Liver (tissue), 9 donors: ENCODE results near the gene PRKAR1B. TPM values are rescaled to one million over a fixed set of nuclear protein-coding genes. Genes with fewer than 3 reads are reported as not detected.

ENCODE experiments used
- DNase-seq: peaks from one replicate; pipeline ENCODE4 v3.0.0-alpha.2; 2017; ENCODE audit warnings: low spot score
- H3K27ac ChIP-seq, 2 donors: one replicate each; pipeline ENCODE4 v1.7.0; 2013; ENCODE audit warnings: inconsistent platforms in 2 of 2, low read length in 2 of 2, control low read depth in 1 of 2, low read depth in 1 of 2, mild to moderate bottlenecking in 1 of 2
- H3K27me3 ChIP-seq, 4 donors: one replicate each; pipeline versions ENCODE4 v1.6.1 to v1.7.0; 2013; ENCODE audit warnings: low read length in 3 of 4, inconsistent platforms in 1 of 4, mild to moderate bottlenecking in 1 of 4, moderate library complexity in 1 of 4; ENCODE audit not compliant: control insufficient read depth in 4 of 4, insufficient read depth in 4 of 4
- H3K36me3 ChIP-seq, 4 donors: one replicate each; pipeline versions ENCODE4 v1.6.1 to v1.7.0; 2013; ENCODE audit warnings: low read length in 3 of 4, mild to moderate bottlenecking in 3 of 4, low read depth in 1 of 4, moderate library complexity in 1 of 4; ENCODE audit not compliant: control insufficient read depth in 4 of 4, insufficient read depth in 3 of 4
- H3K4me1 ChIP-seq, 4 donors: one replicate each; pipeline versions ENCODE4 v1.6.1 to v1.7.0; 2013; ENCODE audit warnings: low read length in 3 of 4, mild to moderate bottlenecking in 3 of 4, moderate library complexity in 1 of 4; ENCODE audit not compliant: control insufficient read depth in 4 of 4, insufficient read depth in 4 of 4
- H3K4me3 ChIP-seq, 3 donors: one replicate each; pipeline versions ENCODE4 v1.6.1 to v1.7.0; 2013; ENCODE audit warnings: low read length in 3 of 3, control low read depth in 1 of 3, low read depth in 1 of 3, mild to moderate bottlenecking in 1 of 3
- H3K9ac ChIP-seq, 2 donors: one replicate each; pipeline ENCODE4 v1.7.0; 2013; ENCODE audit warnings: low read length in 2 of 2, mild to moderate bottlenecking in 2 of 2, moderate library complexity in 2 of 2, control low read depth in 1 of 2, low read depth in 1 of 2
- H3K9me3 ChIP-seq, 4 donors: one replicate each; pipeline versions ENCODE4 v1.6.1 to v1.7.0; 2013; ENCODE audit warnings: low read length in 3 of 4; ENCODE audit not compliant: control insufficient read depth in 4 of 4
- EGR1 ChIP-seq, 2 donors: IDR thresholded peaks; 2 replicates each; pipeline ENCODE4 v1.6.1; 2016 to 2018; ENCODE audit warnings: antibody characterized with exemption in 2 of 2, low read depth in 2 of 2
- FOXA1 ChIP-seq: IDR thresholded peaks from 2 replicates; pipeline ENCODE4 v1.6.1; 2016; ENCODE audit warnings: antibody characterized with exemption
- GABPA ChIP-seq, 2 donors: IDR thresholded peaks in 1 of 2; conservative IDR thresholded peaks in 1 of 2; 2 replicates each; pipeline ENCODE4 v1.6.1; 2016; ENCODE audit warnings: antibody characterized with exemption in 2 of 2, mild to moderate bottlenecking in 1 of 2, moderate library complexity in 1 of 2
- HNF4G ChIP-seq: IDR thresholded peaks from 2 replicates; pipeline ENCODE4 v1.6.1; 2016; ENCODE audit warnings: antibody characterized with exemption
- JUND ChIP-seq, 2 donors: IDR thresholded peaks; 2 replicates each; pipeline ENCODE4 v1.6.1; 2016; ENCODE audit warnings: antibody characterized with exemption in 2 of 2
- RAD21 ChIP-seq, 2 donors: IDR thresholded peaks; 2 replicates each; pipeline ENCODE4 v1.6.1; 2016; ENCODE audit warnings: antibody characterized with exemption in 2 of 2, mild to moderate bottlenecking in 2 of 2
- RXRA ChIP-seq, 2 donors: IDR thresholded peaks; 2 replicates each; pipeline ENCODE4 v1.6.1; 2017 to 2018; ENCODE audit warnings: antibody characterized with exemption in 2 of 2, mild to moderate bottlenecking in 1 of 2
- SP1 ChIP-seq: IDR thresholded peaks from 2 replicates; pipeline ENCODE4 v1.6.1; 2018; ENCODE audit warnings: antibody characterized with exemption, mild to moderate bottlenecking
- TAF1 ChIP-seq: conservative IDR thresholded peaks from 2 replicates; pipeline ENCODE4 v1.6.1; 2016; ENCODE audit warnings: antibody characterized with exemption, mild to moderate bottlenecking
- YY1 ChIP-seq: IDR thresholded peaks from 2 replicates; pipeline ENCODE4 v1.6.1; 2016; ENCODE audit warnings: antibody characterized with exemption, mild to moderate bottlenecking
- WGBS: extraction: QIAGEN DNeasy Blood & Tissue Kit; methylation state at CpG from one replicate; pipeline ENCODE4 v1.1.7; 2013; 5-methylcytosine and 5-hydroxymethylcytosine counted together
- polyA plus RNA-seq, 2 donors: library from polyadenylated mRNA; stranded (reverse) in 1 of 2; unstranded in 1 of 2; fragments of 200-250 nt in 1 of 2; fragments of >200 nt in 1 of 2; fragmentation: Nextera tagmentation in 1 of 2; extraction: Ambion mirVana in 1 of 2; gene quantifications; one replicate each; pipeline versions ENCODE4 v1.2.1 to v1.2.3, GENCODE V29; 2013 to 2015
- total RNA-seq, 2 donors: library from RNA; depleted of rRNA; stranded (reverse); fragments of >200 nt; gene quantifications; one replicate each; pipeline ENCODE4 v1.2.3, GENCODE V29; 2014
- TF ChIP-seq, protein P1 (sequence below): IDR thresholded peaks from 2 replicates; pipeline ENCODE4 v1.6.1; 2016; ENCODE audit warnings: antibody characterized with exemption
- TF ChIP-seq, protein P2 (sequence below): fragments of 150-350 bp; IDR thresholded peaks from 2 replicates; pipeline ENCODE4 v1.5.1; 2017; ENCODE audit warnings: improper control_type of control experiment, low read depth, low read length; ENCODE audit not compliant: missing input control
- TF ChIP-seq, protein P3 (sequence below): IDR thresholded peaks from 2 replicates; pipeline ENCODE4 v1.6.1; 2016; ENCODE audit warnings: antibody characterized with exemption
- TF ChIP-seq, protein P4 (sequence below): IDR thresholded peaks from 2 replicates; pipeline ENCODE4 v1.6.1; 2016; ENCODE audit warnings: antibody characterized with exemption, mild to moderate bottlenecking
- donor health status: healthy.
- donor health status: healthy.
- donor health status: healthy.
- donor health status: healthy.
- donor health status: healthy.

PRKAR1B gene
- total and polyA plus RNA-seq, 4 donors = 11.1 to 14.4 (median 12.4) TPM

DNA sequence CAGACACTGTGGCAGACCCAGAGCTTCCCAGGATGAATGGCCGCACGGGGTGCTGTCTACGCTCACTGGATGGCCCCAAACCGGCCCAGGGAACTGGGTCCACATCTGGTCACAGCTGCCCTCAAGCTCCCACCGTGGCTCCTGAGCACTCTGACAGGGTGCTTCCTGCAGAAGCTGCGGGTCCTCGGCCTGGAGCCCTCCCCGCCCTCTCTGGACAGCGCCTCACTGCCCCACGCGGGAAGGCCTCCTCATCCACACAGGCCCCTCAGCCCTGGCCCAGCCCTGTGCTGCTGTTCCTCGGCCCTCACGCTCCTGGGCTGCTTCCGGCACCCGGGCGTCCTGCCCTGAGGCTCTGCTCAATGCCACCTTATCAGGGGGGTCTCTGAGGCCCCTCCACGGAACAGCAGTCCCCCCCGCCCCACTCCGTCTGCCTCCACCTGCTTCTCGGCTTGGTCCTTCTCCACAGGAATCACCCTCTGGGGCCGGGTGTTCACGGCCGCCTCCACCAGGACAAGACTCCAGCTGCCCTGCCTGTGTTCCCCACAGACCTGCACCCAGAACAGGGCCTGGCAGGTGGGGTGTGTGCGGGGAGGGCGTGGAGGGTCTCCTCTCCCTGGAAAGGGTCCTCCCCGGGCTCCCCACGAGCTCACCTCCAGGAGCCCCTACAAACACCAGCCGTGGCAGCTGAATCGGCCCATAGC, 132.0 kb downstream of the PRKAR1B start:
- Histone ChIP-seq H3K9me3 (no peaks in the 10 kb centered on the region), H3K4me3 (no peak overlapping the region), H3K4me1 (no peaks in the 10 kb centered on the region), H3K36me3 (no peaks in the 10 kb centered on the region), H3K27me3 (no peaks in the 10 kb centered on the region), H3K9ac (no peak overlapping the region), H3K27ac (no peak overlapping the region)
- no peak for TF ChIP-seq GABPA (IDR thresholded peaks at IDR 0.05 in 1 of 2, conservative IDR thresholded peaks at IDR 0.05 in 1 of 2)
- 97% methylated on average over 29 of the region's 29 CpGs for WGBS
- DNase-seq = no peak

DNA sequence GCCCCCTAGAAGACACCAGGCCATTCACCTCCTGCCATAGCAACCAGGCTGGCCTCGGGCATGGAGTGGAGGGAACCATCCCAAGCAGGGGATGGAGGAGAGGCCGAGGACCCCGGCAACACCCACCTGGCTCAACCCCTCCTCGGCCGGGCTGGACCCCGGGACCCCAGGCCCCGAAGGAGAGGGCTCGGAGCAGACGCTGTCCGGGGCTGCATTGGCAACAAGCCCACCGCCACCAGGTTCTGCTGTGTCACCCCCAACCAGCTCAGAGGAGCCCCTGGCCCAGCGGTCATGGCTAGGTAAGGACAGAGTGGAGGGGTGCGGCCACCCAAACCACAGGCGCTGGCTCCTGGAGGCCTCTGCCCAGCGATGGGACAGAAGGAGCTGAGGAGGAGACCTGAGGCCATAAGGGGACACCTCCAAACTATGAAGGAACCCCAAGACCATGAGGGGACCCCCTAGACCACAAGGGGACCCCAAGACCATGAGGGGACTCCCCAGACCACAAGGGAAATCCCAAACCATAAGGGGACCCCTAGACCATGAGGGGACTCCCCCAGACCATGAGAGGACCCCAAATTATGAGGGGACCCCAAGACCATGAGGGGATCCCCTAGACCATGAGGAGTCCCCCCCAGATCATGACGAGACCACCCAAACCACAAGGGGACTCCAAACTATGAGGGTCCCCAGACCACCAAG, 132.7 kb downstream of the PRKAR1B start:
- Histone ChIP-seq H3K36me3 (peaks cover 0 to 2% (median 0%) of the 10 kb centered on the region in 4 donors), H3K27me3 (no peaks in the 10 kb centered on the region), H3K4me1 (no peaks in the 10 kb centered on the region), H3K9me3 (no peaks in the 10 kb centered on the region), H3K27ac (no peak overlapping the region), H3K4me3 (no peak overlapping the region), H3K9ac (no peak overlapping the region)
- 97% methylated on average over 16 of the region's 16 CpGs for WGBS
- no peak for DNase-seq
- TF ChIP-seq YY1 (no peak), JUND (IDR thresholded peaks at IDR 0.05) (no peak), HNF4G (no peak), RAD21 (IDR thresholded peaks at IDR 0.05) (no peak), SP1 (no peak), EGR1 (IDR thresholded peaks at IDR 0.05; ENCODE audit: low read depth in 2 of 2) (no peak), RXRA (IDR thresholded peaks at IDR 0.05) (no peak), TAF1 (no peak), FOXA1 (no peak)
- TF ChIP-seq, protein P1, sequence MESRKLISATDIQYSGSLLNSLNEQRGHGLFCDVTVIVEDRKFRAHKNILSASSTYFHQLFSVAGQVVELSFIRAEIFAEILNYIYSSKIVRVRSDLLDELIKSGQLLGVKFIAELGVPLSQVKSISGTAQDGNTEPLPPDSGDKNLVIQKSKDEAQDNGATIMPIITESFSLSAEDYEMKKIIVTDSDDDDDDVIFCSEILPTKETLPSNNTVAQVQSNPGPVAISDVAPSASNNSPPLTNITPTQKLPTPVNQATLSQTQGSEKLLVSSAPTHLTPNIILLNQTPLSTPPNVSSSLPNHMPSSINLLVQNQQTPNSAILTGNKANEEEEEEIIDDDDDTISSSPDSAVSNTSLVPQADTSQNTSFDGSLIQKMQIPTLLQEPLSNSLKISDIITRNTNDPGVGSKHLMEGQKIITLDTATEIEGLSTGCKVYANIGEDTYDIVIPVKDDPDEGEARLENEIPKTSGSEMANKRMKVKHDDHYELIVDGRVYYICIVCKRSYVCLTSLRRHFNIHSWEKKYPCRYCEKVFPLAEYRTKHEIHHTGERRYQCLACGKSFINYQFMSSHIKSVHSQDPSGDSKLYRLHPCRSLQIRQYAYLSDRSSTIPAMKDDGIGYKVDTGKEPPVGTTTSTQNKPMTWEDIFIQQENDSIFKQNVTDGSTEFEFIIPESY = no peak
- TF ChIP-seq, protein P2, sequence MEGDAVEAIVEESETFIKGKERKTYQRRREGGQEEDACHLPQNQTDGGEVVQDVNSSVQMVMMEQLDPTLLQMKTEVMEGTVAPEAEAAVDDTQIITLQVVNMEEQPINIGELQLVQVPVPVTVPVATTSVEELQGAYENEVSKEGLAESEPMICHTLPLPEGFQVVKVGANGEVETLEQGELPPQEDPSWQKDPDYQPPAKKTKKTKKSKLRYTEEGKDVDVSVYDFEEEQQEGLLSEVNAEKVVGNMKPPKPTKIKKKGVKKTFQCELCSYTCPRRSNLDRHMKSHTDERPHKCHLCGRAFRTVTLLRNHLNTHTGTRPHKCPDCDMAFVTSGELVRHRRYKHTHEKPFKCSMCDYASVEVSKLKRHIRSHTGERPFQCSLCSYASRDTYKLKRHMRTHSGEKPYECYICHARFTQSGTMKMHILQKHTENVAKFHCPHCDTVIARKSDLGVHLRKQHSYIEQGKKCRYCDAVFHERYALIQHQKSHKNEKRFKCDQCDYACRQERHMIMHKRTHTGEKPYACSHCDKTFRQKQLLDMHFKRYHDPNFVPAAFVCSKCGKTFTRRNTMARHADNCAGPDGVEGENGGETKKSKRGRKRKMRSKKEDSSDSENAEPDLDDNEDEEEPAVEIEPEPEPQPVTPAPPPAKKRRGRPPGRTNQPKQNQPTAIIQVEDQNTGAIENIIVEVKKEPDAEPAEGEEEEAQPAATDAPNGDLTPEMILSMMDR = no peak
- TF ChIP-seq, protein P3, sequence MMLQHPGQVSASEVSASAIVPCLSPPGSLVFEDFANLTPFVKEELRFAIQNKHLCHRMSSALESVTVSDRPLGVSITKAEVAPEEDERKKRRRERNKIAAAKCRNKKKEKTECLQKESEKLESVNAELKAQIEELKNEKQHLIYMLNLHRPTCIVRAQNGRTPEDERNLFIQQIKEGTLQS = no peak
- TF ChIP-seq, protein P4, sequence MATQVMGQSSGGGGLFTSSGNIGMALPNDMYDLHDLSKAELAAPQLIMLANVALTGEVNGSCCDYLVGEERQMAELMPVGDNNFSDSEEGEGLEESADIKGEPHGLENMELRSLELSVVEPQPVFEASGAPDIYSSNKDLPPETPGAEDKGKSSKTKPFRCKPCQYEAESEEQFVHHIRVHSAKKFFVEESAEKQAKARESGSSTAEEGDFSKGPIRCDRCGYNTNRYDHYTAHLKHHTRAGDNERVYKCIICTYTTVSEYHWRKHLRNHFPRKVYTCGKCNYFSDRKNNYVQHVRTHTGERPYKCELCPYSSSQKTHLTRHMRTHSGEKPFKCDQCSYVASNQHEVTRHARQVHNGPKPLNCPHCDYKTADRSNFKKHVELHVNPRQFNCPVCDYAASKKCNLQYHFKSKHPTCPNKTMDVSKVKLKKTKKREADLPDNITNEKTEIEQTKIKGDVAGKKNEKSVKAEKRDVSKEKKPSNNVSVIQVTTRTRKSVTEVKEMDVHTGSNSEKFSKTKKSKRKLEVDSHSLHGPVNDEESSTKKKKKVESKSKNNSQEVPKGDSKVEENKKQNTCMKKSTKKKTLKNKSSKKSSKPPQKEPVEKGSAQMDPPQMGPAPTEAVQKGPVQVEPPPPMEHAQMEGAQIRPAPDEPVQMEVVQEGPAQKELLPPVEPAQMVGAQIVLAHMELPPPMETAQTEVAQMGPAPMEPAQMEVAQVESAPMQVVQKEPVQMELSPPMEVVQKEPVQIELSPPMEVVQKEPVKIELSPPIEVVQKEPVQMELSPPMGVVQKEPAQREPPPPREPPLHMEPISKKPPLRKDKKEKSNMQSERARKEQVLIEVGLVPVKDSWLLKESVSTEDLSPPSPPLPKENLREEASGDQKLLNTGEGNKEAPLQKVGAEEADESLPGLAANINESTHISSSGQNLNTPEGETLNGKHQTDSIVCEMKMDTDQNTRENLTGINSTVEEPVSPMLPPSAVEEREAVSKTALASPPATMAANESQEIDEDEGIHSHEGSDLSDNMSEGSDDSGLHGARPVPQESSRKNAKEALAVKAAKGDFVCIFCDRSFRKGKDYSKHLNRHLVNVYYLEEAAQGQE = no peak
